Measurements from ENCODE around the gene TAPBP. TPM values are rescaled to one million over a fixed set of nuclear protein-coding genes. Genes with fewer than 3 reads are reported as not detected.

The TAPBP gene
- total and polyA plus RNA-seq, 12 donors: 20.6 to 242 (median 82.7) TPM

GRCh38 chr6:33289784-33290315 is 24.0 kb downstream of the TAPBP start:
- Histone ChIP-seq H3K4me1 (peaks cover 7 to 27% (median 21%) of the 10 kb centered on the region in 9 donors), H3K4me3 (peak overlapping the region; percentile 51 to 92 (median 77)), H3K9me3 (no peaks in the 10 kb centered on the region), H3K27me3 (no peaks in the 10 kb centered on the region), H3K36me3 (peaks cover 0 to 74% (median 32%) of the 10 kb centered on the region in 9 donors), H3K27ac (peak overlapping the region in 9 of 10 donors; percentile 57 to 89 (median 81))
- intact Hi-C loops (cut with DNase I): no loop called here
- DNase-seq (no peak), ATAC-seq (peak in 4 of 8 donors; percentile 1 to 2 (median 2))
- WGBS, 2 donors: 2 to 3% methylated on average over 14 of the region's 14 CpGs
- no peak for TF ChIP-seq CTCF (IDR thresholded peaks at IDR 0.05)

- peaks cover 0 to 76% (median 25%) of the 10 kb centered on the region in 9 donors for H3K36me3 ChIP-seq
- peak; percentile 92 to 97 (median 96) for ATAC-seq
- 0% methylated on average over 43 of the region's 43 CpGs for WGBS, 2 donors
- no peak for TF ChIP-seq CTCF (IDR thresholded peaks at IDR 0.05)
- H3K9me3 ChIP-seq: no peaks in the 10 kb centered on the region
- peak within 1 kb of the TSS; percentile 51 to 92 (median 77) for H3K4me3 ChIP-seq
- H3K4me1 ChIP-seq: peaks cover 7 to 27% (median 21%) of the 10 kb centered on the region in 9 donors
- intact Hi-C loops (cut with DNase I): no loop called here
- peak within 1 kb of the TSS; percentile 57 to 89 (median 80) for H3K27ac ChIP-seq
- peak; percentile 57 to 90 for DNase-seq
- no peaks in the 10 kb centered on the region for H3K27me3 ChIP-seq
These were observed 24.7 kb downstream of the TAPBP start, which contains the start of the genes PFDN6 and WDR46 for GRCh38 chr6:33288921-33289783. Gene PFDN6, plus strand, starts transcription at chr6:33289601. Its CDS starts 256 bp downstream, at chr6:33289857. Gene WDR46, minus strand, starts transcription at chr6:33289239. Its CDS starts 69 bp downstream, at chr6:33289170.

- DNase-seq (no peak), ATAC-seq (peak in 1 of 8 donors; percentile 0)
- peak overlapping the region in 9 of 10 donors; percentile 57 to 89 (median 81) for H3K27ac ChIP-seq
- peaks cover 7 to 27% (median 21%) of the 10 kb centered on the region in 9 donors for H3K4me1 ChIP-seq
- no peaks in the 10 kb centered on the region for H3K9me3 ChIP-seq
- H3K36me3 ChIP-seq: peaks cover 0 to 76% (median 27%) of the 10 kb centered on the region in 9 donors
- peak overlapping the region; percentile 51 to 92 (median 77) for H3K4me3 ChIP-seq
- intact Hi-C loops (cut with DNase I): no loop called here
- TF ChIP-seq CTCF (IDR thresholded peaks at IDR 0.05): no peak
- WGBS, 2 donors: 12 to 17% methylated on average over 21 of the region's 21 CpGs
- no peaks in the 10 kb centered on the region for H3K27me3 ChIP-seq
These were observed 25.5 kb downstream of the TAPBP start for GRCh38 chr6:33288141-33288920.
